Stimulated activated CD4-positive, alpha-beta T cell treated with anti-CD3 and anti-CD28 coated beads, TNF-alpha, amount 100 ng/mL, for 24 hours (primary cell): Measurements from ENCODE around the gene PCDHA7.
A peak's percentile ranks its signal among the peaks of the same experiment; 100 is the strongest.
"Not testable (repeated sequence)": the region's sequence is repeated elsewhere in the genome, so short reads cannot be mapped to it uniquely, and the experiment has no call there.

Experiments used
- DNase-seq, 3 experiments: peaks; one replicate each; pipeline ENCODE4 v3.0.0-alpha.2; 2020; ENCODE audit warnings: low read depth in 3 of 3

The PCDHA7 gene, protein sequence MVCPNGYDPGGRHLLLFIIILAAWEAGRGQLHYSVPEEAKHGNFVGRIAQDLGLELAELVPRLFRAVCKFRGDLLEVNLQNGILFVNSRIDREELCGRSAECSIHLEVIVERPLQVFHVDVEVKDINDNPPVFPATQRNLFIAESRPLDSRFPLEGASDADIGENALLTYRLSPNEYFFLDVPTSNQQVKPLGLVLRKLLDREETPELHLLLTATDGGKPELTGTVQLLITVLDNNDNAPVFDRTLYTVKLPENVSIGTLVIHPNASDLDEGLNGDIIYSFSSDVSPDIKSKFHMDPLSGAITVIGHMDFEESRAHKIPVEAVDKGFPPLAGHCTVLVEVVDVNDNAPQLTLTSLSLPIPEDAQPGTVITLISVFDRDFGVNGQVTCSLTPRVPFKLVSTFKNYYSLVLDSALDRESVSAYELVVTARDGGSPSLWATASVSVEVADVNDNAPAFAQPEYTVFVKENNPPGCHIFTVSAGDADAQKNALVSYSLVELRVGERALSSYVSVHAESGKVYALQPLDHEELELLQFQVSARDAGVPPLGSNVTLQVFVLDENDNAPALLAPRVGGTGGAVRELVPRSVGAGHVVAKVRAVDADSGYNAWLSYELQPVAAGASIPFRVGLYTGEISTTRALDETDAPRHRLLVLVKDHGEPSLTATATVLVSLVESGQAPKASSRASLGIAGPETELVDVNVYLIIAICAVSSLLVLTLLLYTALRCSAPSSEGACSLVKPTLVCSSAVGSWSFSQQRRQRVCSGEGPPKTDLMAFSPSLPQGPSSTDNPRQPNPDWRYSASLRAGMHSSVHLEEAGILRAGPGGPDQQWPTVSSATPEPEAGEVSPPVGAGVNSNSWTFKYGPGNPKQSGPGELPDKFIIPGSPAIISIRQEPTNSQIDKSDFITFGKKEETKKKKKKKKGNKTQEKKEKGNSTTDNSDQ

DNA sequence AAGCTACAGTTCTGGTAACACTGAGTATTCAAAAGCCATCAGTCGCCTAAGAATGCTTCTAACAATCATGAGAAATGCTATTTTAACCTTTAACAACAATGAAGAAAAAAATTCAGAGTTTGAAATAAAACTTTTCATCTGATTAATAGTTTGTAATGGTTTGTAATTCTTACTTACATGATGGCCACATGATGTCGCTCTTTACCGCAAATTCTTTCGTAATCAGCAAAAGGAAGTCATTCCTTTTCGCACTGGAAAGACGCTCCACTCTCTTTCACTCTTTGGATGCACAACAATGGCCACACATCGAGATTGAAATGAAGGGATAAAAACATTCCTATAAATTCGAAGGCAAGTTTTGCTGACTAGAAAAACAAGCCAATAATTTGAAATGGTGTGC, at the start of gene PCDHA7:
Gene PCDHA7, plus strand, starts transcription at position 277 of the 400 bp plus-strand sequence. Its CDS starts 115 bp downstream, at position 392.
- no peak for DNase-seq

DNA sequence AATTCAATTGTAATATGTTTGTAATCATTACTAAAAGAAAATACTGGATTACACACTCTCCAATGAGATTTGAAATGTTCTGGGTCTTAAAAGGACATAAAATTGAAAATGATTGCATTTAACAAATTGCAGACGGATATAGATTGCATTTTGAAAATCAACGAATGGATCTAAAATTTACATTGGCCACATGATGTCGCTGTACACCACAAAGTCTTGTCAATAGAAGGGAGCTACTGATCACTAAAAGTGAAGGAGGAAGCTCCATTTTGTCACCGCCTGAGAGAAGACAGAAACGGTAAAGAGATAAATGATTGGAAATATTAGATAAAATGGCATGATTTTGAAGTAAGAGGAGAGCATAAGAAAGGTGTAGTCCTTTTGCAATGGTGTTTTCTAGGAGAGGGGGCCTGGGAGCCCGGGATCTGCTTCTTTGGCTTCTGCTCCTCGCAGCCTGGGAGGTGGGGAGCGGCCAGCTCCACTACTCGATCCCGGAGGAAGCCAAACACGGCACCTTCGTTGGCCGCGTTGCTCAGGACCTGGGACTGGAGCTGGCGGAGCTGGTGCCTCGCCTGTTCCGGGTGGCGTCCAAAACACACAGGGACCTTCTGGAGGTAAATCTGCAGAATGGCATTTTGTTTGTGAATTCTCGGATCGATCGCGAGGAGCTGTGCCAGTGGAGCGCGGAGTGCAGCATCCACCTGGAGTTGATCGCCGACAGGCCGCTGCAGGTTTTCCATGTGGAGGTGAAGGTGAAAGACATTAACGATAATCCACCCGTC, 48.0 kb upstream of the PCDHA7 start, which contains the start of gene PCDHA1:
Gene PCDHA1, plus strand, starts transcription at position 236 of the 782 bp plus-strand sequence.
- DNase-seq, result no peak

DNA sequence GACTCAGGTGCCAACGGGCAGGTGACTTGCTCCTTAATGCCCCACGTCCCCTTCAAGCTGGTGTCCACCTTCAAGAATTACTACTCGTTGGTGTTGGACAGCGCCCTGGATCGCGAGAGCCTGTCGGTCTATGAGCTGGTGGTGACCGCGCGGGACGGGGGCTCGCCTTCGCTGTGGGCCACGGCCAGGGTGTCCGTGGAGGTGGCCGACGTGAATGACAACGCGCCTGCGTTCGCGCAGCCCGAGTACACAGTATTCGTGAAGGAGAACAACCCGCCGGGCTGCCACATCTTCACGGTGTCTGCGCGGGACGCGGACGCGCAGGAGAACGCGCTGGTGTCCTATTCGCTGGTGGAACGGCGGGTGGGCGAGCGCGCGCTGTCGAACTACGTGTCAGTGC, 46.6 kb upstream of the PCDHA7 start:
- not testable (repeated sequence) for DNase-seq

DNA sequence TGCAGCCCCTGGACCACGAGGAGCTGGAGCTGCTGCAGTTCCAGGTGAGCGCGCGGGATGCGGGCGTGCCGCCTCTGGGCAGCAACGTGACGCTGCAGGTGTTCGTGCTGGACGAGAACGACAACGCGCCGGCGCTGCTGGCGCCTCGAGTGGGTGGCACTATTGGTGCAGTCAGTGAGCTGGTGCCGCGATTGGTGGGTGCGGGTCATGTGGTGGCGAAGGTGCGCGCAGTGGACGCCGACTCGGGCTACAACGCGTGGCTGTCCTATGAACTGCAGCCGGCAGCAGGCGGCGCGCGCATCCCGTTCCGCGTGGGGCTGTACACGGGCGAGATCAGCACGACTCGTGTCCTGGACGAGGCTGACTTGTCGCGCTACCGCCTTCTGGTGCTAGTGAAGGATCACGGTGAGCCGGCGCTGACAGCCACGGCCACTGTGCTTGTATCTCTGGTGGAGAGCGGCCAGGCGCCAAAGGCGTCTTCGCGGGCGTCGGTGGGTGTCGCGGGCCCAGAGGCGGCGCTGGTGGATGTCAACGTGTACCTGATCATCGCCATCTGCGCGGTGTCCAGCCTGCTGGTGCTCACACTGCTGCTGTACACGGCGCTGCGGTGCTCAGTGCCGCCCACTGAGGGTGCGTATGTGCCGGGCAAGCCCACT, 46.1 kb upstream of the PCDHA7 start:
- DNase-seq, result not testable (repeated sequence)

DNA sequence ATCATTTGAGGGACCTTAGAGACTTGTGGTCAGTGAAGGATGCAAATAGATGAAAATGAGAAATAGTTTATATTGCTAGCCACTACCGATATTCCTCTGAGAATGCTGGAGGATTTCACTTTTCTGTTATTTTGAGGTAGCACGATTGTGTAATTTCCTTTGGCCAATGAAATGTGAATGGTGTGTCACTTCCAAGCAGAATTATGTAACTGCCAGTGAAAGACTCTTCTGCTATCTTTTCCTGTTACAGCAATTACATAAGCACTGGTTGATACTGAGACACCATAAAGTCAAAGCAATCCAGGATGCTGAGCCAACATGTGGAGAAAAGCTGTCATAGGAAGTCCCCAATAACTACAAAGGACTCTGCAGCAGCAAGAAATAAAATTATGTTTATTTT, 43.0 kb upstream of the PCDHA7 start:
- no peak for DNase-seq

DNA sequence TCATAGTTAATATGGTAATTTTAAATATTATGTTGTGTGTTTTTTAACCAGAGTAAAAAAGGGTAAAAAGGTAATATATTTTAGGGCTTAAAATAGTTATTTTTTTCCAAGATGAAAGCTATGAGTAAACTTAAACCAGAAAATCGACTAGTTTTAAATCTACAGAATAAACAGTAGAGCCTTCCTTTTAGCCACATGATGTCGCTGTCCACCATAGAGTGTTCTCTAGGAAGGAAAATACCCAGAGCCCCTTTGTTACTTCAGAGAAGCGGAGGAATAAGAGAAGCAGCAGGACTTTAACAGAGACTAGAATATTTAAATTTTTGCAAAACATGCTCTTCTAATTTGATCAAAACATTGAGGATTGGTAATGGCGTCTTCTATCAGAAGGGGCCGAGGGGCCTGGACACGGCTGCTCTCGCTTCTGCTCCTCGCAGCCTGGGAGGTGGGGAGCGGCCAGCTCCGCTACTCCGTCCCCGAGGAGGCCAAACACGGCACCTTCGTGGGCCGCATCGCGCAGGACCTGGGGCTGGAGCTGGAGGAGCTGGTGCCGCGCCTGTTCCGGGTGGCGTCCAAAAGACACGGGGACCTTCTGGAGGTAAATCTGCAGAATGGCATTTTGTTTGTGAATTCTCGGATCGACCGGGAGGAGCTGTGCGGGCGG, 39.3 kb upstream of the PCDHA7 start, which contains the start of gene PCDHA2:
Gene PCDHA2, plus strand, starts transcription at position 258 of the 664 bp plus-strand sequence.
- no peak for DNase-seq

DNA sequence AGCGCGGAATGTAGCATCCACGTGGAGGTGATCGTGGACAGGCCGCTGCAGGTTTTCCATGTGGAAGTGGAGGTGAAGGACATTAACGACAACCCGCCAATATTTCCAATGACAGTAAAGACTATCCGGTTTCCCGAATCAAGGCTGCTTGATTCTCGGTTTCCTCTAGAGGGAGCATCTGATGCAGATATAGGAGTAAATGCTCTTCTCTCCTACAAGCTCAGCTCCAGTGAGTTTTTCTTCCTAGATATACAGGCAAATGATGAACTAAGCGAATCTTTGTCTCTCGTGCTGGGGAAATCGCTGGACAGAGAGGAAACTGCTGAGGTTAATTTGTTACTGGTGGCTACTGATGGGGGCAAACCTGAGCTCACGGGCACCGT, 38.8 kb upstream of the PCDHA7 start:
- no peak for DNase-seq

DNA sequence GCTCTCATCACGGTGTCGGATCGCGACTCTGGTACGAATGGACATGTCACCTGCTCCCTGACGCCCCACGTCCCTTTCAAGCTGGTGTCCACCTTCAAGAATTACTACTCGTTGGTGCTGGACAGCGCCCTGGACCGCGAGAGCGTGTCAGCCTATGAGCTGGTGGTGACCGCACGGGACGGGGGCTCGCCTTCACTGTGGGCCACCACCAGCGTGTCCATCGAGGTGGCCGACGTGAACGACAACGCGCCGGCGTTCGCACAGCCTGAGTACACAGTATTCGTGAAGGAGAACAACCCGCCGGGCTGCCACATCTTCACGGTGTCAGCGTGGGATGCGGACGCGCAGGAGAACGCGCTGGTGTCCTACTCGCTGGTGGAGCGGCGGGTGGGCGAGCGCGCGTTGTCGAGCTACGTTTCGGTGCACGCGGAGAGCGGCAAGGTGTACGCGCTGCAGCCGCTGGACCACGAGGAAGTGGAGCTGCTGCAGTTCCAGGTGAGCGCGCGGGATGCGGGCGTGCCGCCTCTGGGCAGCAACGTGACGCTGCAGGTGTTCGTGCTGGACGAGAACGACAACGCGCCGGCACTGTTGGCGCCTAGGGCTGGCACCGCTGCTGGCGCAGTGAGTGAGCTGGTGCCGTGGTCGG, 37.9 kb upstream of the PCDHA7 start:
- DNase-seq, result not testable (repeated sequence)

DNA sequence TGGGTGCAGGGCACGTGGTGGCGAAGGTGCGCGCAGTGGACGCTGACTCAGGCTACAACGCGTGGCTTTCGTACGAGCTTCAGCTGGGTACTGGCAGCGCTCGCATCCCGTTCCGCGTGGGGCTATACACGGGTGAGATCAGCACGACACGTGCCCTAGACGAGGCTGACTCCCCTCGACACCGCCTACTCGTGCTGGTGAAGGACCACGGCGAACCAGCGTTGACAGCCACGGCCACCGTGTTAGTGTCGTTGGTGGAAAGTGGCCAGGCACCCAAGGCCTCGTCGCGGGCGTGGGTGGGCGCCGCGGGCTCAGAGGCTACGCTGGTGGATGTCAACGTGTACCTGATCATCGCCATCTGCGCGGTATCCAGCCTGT, 37.4 kb upstream of the PCDHA7 start:
- DNase-seq, result no peak

DNA sequence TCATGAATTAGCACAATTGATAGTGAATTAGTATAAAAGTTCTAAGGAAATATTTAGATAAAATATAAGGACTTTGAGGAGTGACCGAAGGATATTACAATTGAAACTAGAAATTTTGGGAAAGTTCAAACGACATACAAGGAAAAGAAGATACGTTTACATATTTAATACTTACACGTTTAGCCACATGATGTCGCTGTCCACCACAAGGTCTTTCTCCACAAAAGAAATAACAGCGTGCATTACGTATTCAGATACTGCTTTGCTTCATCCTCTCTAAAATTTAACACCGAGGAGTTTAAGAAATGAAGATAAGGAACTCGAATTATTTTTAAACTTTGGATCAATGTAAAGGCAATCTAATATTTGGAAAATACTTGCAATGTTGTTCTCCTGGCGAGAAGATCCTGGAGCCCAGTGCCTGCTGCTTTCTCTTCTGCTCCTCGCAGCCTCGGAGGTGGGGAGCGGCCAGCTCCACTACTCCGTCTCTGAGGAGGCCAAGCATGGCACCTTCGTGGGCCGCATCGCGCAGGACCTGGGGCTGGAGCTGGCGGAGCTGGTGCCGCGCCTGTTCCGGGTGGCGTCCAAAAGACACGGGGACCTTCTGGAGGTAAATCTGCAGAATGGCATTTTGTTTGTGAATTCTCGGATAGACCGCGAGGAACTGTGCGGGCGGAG, 33.1 kb upstream of the PCDHA7 start, which contains the start of gene PCDHA3:
Gene PCDHA3, plus strand, starts transcription at position 242 of the 678 bp plus-strand sequence.
- no peak for DNase-seq

DNA sequence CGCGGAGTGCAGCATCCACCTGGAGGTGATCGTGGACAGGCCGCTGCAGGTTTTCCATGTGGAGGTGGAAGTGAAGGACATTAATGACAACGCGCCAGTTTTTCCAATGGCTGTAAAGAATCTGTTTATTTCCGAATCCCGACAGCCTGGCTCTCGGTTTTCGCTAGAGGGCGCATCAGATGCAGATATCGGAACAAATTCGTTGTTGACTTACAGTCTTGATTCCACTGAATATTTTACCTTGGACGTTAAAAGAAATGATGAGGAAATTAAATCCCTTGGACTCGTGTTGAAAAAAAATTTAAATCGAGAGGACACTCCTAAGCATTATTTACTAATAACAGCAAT, 32.6 kb upstream of the PCDHA7 start:
- DNase-seq, result no peak

DNA sequence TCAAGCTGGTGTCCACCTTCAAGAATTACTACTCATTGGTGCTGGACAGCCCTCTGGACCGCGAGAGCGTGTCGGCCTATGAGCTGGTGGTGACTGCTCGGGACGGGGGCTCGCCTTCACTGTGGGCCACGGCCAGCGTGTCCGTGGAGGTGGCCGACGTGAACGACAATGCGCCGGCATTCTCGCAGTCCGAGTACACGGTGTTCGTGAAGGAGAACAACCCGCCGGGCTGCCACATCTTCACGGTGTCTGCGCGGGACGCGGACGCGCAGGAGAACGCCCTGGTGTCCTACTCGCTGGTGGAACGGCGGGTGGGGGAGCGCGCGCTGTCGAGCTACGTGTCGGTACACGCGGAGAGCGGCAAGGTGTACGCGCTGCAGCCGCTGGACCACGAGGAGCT, 31.7 kb upstream of the PCDHA7 start:
- DNase-seq, result not testable (repeated sequence)

DNA sequence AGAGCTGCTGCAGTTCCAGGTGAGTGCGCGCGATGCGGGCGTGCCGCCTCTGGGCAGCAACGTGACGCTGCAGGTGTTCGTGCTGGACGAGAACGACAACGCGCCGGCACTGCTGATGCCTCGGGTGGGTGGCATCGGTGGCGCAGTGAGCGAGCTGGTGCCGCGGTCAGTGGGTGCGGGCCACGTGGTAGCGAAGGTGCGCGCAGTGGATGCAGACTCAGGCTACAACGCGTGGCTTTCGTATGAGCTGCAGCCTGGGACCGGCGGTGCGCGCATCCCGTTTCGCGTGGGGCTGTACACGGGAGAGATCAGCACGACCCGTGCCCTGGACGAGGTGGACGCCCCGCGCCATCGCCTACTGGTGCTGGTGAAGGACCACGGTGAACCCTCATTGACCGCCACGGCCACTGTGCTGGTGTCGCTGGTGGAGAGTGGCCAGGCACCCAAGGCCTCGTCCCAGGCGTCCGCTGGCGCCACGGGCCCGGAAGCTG, 31.2 kb upstream of the PCDHA7 start:
- no peak for DNase-seq

DNA sequence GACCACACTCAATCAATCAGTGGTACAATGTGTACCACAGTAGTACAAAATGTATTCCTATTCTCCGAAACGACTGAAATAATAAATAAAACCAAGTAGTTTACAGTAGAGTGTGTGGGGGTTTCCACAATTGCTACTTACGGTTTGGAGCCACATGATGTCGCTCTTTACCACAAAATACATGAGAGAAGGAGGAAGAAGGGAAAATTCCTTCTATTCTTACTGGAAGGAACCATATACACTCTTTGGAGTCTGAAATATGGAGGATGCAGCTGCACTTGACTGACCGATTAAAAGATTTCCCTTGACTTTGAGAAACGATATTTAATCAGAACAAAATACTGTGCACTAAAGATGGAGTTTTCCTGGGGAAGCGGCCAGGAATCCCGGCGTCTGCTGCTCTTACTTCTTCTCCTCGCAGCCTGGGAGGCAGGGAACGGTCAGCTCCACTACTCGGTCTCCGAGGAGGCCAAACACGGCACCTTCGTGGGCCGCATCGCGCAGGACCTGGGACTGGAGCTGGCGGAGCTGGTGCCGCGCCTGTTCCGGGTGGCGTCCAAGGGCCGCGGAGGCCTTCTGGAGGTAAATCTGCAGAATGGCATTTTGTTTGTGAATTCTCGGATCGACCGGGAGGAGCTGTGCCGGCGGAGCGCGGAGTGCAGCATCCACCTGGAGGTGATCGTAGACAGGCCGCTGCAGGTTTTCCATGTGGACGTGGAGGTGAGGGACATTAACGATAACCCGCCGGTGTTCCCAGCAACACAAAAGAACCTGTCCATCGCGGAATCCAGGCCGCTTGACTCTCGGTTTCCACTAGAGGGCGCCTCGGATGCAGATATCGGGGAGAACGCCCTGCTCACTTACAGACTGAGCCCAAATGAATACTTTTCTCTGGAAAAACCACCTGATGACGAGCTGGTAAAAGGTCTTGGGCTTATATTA, 27.0 kb upstream of the PCDHA7 start, which contains the start of gene PCDHA4:
Gene PCDHA4, plus strand, starts transcription at position 235 of the 942 bp plus-strand sequence.
- DNase-seq, result peak in 1 of 3 experiments; percentile 29

DNA sequence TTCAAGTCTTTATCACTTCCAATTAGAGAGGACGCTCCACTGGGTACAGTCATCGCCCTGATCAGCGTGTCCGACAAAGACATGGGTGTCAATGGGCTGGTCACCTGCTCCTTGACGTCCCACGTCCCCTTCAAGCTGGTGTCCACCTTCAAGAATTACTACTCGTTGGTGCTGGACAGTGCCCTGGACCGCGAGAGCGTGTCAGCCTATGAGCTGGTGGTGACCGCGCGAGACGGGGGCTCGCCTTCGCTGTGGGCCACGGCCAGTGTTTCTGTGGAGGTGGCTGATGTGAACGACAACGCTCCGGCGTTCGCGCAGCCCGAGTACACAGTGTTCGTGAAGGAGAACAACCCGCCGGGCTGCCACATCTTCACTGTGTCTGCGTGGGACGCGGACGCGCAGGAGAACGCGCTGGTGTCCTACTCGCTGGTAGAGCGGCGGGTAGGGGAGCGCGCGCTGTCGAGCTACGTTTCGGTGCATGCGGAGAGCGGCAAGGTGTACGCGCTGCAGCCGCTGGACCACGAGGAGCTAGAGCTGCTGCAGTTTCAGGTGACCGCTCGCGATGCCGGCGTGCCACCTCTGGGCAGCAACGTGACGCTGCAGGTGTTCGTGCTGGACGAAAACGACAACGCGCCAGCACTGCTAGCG, 25.7 kb upstream of the PCDHA7 start:
- DNase-seq, result not testable (repeated sequence)

DNA sequence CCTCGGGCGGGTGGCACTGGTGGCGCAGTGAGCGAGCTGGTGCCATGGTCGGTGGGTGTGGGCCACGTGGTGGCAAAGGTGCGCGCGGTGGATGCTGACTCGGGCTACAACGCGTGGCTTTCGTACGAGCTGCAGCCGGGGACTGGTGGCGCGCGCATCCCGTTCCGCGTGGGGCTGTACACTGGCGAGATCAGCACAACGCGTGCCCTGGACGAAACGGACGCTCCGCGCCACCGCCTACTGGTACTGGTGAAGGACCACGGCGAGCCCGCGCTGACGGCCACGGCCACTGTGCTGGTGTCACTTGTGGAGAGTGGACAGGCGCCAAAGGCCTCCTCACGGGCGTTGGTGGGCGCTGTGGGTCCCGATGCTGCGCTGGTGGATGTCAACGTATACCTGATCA, 25.2 kb upstream of the PCDHA7 start:
- DNase-seq, result no peak
